K562 (cell line): ENCODE measurements around the gene NRSN2. TPM values are rescaled to one million over a fixed set of nuclear protein-coding genes. Genes with fewer than 3 reads are reported as not detected.

Experiments
- CBX8 ChIP-seq: fragments of 200-600 bp; sonication (generic); IDR thresholded peaks from 2 replicates; pipeline ENCODE4 v1.6.1; 2012; ENCODE audit warnings: borderline replicate concordance, mixed run types, low read depth, mild to moderate bottlenecking, moderate library complexity, mixed read lengths, low read length, control low read depth, inconsistent platforms; ENCODE audit not compliant: poor library complexity, severe bottlenecking; ENCODE audit errors: extremely low read depth
- CEBPG ChIP-seq, 3 experiments: fragments of 200-800 bp in 1 of 3; sonication (Bioruptor generic) in 1 of 3; sonication (generic) in 1 of 3; formaldehyde crosslinking in 1 of 3; IDR thresholded peaks in 2 of 3; conservative IDR thresholded peaks in 1 of 3; 2 replicates each; pipeline versions ENCODE4 v1.6.1 to v1.8.0; 2016 to 2022; ENCODE audit warnings: missing compliant biosample characterization in 2 of 3, missing genetic modification characterization in 2 of 3, mild to moderate bottlenecking in 1 of 3, missing genetic modification reagents in 1 of 3
- ELK3 ChIP-seq: fragments of 450-650 bp; formaldehyde crosslinking; IDR thresholded peaks from 2 replicates; pipeline ENCODE4 v1.4.0; 2020; ENCODE audit warnings: mild to moderate bottlenecking
- ESRRA ChIP-seq: fragments of 450-650 bp; IDR thresholded peaks from 2 replicates; pipeline ENCODE4 v1.6.1; 2014; ENCODE audit warnings: low read depth, mild to moderate bottlenecking, moderate library complexity, borderline replicate concordance
- EZH2 ChIP-seq: IDR thresholded peaks from 2 replicates; pipeline ENCODE4 v1.6.1; 2012; ENCODE audit warnings: low read depth, mild to moderate bottlenecking, inconsistent platforms, low read length, borderline replicate concordance
- JUNB ChIP-seq: fragments of 450-650 bp; formaldehyde crosslinking; conservative IDR thresholded peaks from 2 replicates; pipeline ENCODE4 v1.4.0; 2020; ENCODE audit warnings: mild to moderate bottlenecking
- LCOR ChIP-seq: sonication (generic); formaldehyde crosslinking; IDR thresholded peaks from 2 replicates; pipeline ENCODE4 v1.8.0; 2022; ENCODE audit warnings: mild to moderate bottlenecking, missing genetic modification reagents
- MLX ChIP-seq, 2 experiments: fragments of 450-650 bp in 1 of 2; sonication (generic) in 1 of 2; formaldehyde crosslinking; conservative IDR thresholded peaks; 2 replicates each; pipeline versions ENCODE4 v1.4.0 to v1.8.1; 2020 to 2022; ENCODE audit warnings: mild to moderate bottlenecking in 1 of 2, missing genetic modification reagents in 1 of 2
- MTA2 ChIP-seq: fragments of 450-650 bp; IDR thresholded peaks from 2 replicates; pipeline ENCODE4 v1.6.1; 2016; ENCODE audit warnings: low read depth
- NR2F6 ChIP-seq: fragments of 450-650 bp; formaldehyde crosslinking; IDR thresholded peaks from 2 replicates; pipeline ENCODE4 v1.4.0; 2020; ENCODE audit warnings: mild to moderate bottlenecking
- NR4A1 ChIP-seq, 2 experiments: fragments of 250-450 bp in 1 of 2; fragments of 450-650 bp in 1 of 2; sonication (Bioruptor Pico) in 1 of 2; IDR thresholded peaks; 2 replicates each; pipeline versions ENCODE4 v1.4.0 to v1.6.1; 2016 to 2020; ENCODE audit warnings: mild to moderate bottlenecking in 2 of 2, missing compliant biosample characterization in 1 of 2, missing genetic modification characterization in 1 of 2, moderate library complexity in 1 of 2
- PHF20 ChIP-seq: fragments of 450-650 bp; IDR thresholded peaks from 2 replicates; pipeline ENCODE4 v1.6.1; 2018; ENCODE audit not compliant: partially characterized antibody
- SMAD2 ChIP-seq: fragments of 150-350 bp; IDR thresholded peaks from 2 replicates; pipeline ENCODE4 v1.6.1; 2014; ENCODE audit warnings: low read depth, mild to moderate bottlenecking, low read length
- SMARCA5 ChIP-seq: fragments of 450-650 bp; IDR thresholded peaks from 2 replicates; pipeline ENCODE4 v1.6.1; 2016
- SRSF3 ChIP-seq: fragments of 200-400 bp; formaldehyde crosslinking; IDR thresholded peaks from 2 replicates; pipeline ENCODE4 v1.6.1; 2016; ENCODE audit warnings: mild to moderate bottlenecking, low read length, moderate library complexity; ENCODE audit not compliant: insufficient read depth
- TAF15 ChIP-seq: fragments of 200-400 bp; formaldehyde crosslinking; IDR thresholded peaks from 2 replicates; pipeline ENCODE4 v1.6.1; 2017; ENCODE audit warnings: mild to moderate bottlenecking, low read depth, low read length, moderate library complexity
- XRCC4 ChIP-seq: IDR thresholded peaks from one replicate; pipeline ENCODE4 v1.6.1; 2011; ENCODE audit not compliant: insufficient read depth, insufficient read length; ENCODE audit errors: extremely low read depth
- ZBTB7A ChIP-seq: IDR thresholded peaks from 2 replicates; pipeline ENCODE4 v1.6.1; 2011; ENCODE audit warnings: low read depth, mild to moderate bottlenecking, low read length, moderate library complexity, borderline replicate concordance; ENCODE audit not compliant: control insufficient read depth
- ZNF146 ChIP-seq: IDR thresholded peaks from one replicate; pipeline ENCODE4 v1.6.1; 2018; ENCODE audit warnings: missing compliant biosample characterization; ENCODE audit not compliant: unreplicated experiment
- polyA plus RNA-seq, 8 experiments: library from polyadenylated mRNA; depleted of rRNA in 4 of 8; stranded (reverse) in 5 of 8; unstranded in 3 of 8; fragments of >200 nt; fragmentation: Nextera tagmentation in 2 of 8; fragmentation: Illumina TruSeq in 1 of 8; extraction: Ambion mirVana in 2 of 8; extraction: Trizol in 1 of 8; gene quantifications; 2 replicates each; pipeline versions ENCODE4 v1.2.1 to v1.2.3, GENCODE V29; 2011 to 2014; ENCODE audit warnings: inconsistent platforms in 1 of 8, missing spikeins in 1 of 8
- total RNA-seq, 7 experiments: library from RNA; depleted of rRNA in 6 of 7; stranded (reverse); fragments of >200 nt in 6 of 7; fragmentation: Illumina TruSeq in 2 of 7; extraction: Trizol in 2 of 7; gene quantifications; 2 replicates each; pipeline versions ENCODE4 v1.2.1 to v1.2.3, GENCODE V29; 2011 to 2021; ENCODE audit warnings: low replicate concordance in 1 of 7
- TF ChIP-seq, protein P1 (sequence below): fragments of 200-800 bp; sonication (Bioruptor generic); IDR thresholded peaks from 2 replicates; pipeline ENCODE4 v1.6.1; 2016; ENCODE audit warnings: missing genetic modification characterization, missing compliant biosample characterization

NRSN2 gene
- total and polyA plus RNA-seq, 9 of the 15 experiments (the other 6 are each of a cell fraction or from before 2014, with no cell fraction given), result 7.5 to 29.7 (median 11.1) TPM

DNA sequence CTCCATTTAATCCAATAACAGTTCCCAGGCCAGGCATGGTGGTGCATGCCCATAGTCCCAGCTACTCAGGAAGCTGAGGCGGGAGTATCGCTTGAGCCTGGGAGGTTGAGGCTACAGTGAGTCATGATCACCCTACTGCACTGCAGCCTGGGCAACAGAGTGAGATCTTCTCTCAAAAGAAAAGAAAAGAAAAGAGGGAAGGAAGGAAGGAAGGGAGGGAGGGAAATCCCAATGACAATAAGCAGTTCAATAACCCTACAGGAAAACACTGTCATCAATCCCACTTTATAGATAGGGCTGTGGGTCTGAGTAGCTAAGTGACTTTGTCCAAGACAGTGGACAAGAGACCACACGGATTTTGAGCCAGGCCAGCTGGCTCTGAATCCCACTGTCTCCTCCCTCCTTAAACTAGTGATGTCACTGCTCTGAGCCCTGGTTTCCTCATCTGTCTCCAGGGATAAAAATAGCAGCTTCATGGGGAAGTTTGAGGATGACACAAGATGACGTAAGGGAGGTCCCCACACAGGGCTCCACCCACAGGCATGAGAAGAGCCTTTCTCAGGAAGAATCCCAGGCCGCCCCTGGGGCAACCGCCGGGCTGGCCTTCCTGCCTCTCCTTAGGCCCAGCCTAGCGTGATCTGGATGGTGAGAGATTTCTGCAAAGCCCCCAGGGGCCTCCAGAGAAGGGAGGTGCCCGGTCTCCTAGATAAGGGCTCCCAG lies 26.4 kb downstream of the NRSN2 start (continued):
- TF ChIP-seq, protein P1, sequence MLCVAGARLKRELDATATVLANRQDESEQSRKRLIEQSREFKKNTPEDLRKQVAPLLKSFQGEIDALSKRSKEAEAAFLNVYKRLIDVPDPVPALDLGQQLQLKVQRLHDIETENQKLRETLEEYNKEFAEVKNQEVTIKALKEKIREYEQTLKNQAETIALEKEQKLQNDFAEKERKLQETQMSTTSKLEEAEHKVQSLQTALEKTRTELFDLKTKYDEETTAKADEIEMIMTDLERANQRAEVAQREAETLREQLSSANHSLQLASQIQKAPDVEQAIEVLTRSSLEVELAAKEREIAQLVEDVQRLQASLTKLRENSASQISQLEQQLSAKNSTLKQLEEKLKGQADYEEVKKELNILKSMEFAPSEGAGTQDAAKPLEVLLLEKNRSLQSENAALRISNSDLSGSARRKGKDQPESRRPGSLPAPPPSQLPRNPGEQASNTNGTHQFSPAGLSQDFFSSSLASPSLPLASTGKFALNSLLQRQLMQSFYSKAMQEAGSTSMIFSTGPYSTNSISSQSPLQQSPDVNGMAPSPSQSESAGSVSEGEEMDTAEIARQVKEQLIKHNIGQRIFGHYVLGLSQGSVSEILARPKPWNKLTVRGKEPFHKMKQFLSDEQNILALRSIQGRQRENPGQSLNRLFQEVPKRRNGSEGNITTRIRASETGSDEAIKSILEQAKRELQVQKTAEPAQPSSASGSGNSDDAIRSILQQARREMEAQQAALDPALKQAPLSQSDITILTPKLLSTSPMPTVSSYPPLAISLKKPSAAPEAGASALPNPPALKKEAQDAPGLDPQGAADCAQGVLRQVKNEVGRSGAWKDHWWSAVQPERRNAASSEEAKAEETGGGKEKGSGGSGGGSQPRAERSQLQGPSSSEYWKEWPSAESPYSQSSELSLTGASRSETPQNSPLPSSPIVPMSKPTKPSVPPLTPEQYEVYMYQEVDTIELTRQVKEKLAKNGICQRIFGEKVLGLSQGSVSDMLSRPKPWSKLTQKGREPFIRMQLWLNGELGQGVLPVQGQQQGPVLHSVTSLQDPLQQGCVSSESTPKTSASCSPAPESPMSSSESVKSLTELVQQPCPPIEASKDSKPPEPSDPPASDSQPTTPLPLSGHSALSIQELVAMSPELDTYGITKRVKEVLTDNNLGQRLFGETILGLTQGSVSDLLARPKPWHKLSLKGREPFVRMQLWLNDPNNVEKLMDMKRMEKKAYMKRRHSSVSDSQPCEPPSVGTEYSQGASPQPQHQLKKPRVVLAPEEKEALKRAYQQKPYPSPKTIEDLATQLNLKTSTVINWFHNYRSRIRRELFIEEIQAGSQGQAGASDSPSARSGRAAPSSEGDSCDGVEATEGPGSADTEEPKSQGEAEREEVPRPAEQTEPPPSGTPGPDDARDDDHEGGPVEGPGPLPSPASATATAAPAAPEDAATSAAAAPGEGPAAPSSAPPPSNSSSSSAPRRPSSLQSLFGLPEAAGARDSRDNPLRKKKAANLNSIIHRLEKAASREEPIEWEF (CRISPR knock-in tag), result no peak
- no peak for TF ChIP-seq XRCC4
- TF ChIP-seq JUNB (CRISPR knock-in tag), result 0 out of 2 replicates have a peak, but pooled peaks have one; percentile 4
- TF ChIP-seq PHF20, result no peak
- peak; percentile 72; the same call in 1 of the 2 replicates for TF ChIP-seq CEBPG (CRISPR knock-in tag; IDR thresholded peaks at IDR 0.05)
- TF ChIP-seq CEBPG (tag; conservative IDR thresholded peaks at IDR 0.05 in 1 of 2, IDR thresholded peaks at IDR 0.05 in 1 of 2), result peak; percentile 78 to 95
- TF ChIP-seq ELK3 (CRISPR knock-in tag), result no peak
- TF ChIP-seq MTA2, result no peak
- no peak for TF ChIP-seq ZNF146 (CRISPR knock-in tag)
- no peak for TF ChIP-seq MLX (CRISPR knock-in tag; conservative IDR thresholded peaks at IDR 0.05)
- no peak for TF ChIP-seq TAF15
- TF ChIP-seq SMAD2, result no peak
- no peak for TF ChIP-seq EZH2
- TF ChIP-seq CBX8, result no peak
- TF ChIP-seq NR4A1 (CRISPR knock-in tag; IDR thresholded peaks at IDR 0.05), result no peak
- TF ChIP-seq NR4A1 (tag; IDR thresholded peaks at IDR 0.05), result no peak
- TF ChIP-seq ESRRA, result no peak
- TF ChIP-seq SRSF3, result no peak
- no peak for TF ChIP-seq NR2F6 (CRISPR knock-in tag)
- TF ChIP-seq SMARCA5, result peak; percentile 61
- peak; percentile 92 for TF ChIP-seq ZBTB7A
- TF ChIP-seq LCOR (CRISPR knock-in tag), result no peak; the same call in 1 of the 2 replicates
